H9 (cell line): Measurements from ENCODE around the gene CD1E. TPM values are rescaled to one million over a fixed set of nuclear protein-coding genes. Genes with fewer than 3 reads are reported as not detected.

Experiments used
- DNase-seq: peaks from one replicate; pipeline ENCODE4 v3.0.0-alpha.2; 2017
- H2AFZ ChIP-seq: one replicate; pipeline ENCODE4 v1.6.1; 2013; ENCODE audit warnings: mild to moderate bottlenecking, low read length, control low read depth, moderate library complexity
- H2AK5ac ChIP-seq: 2 replicates; pipeline ENCODE4 v1.6.1; 2013; ENCODE audit warnings: low read length, control low read depth, mixed read lengths; ENCODE audit not compliant: insufficient read length
- H2BK120ac ChIP-seq: one replicate; pipeline ENCODE4 v1.6.1; 2013; ENCODE audit warnings: low read depth, mild to moderate bottlenecking, low read length, control low read depth, inconsistent platforms; ENCODE audit not compliant: poor library complexity, severe bottlenecking
- H2BK12ac ChIP-seq: 2 replicates; pipeline ENCODE4 v1.6.1; 2013; ENCODE audit warnings: low read length, control low read depth, mixed read lengths, low read depth; ENCODE audit not compliant: insufficient read length
- H2BK15ac ChIP-seq: 2 replicates; pipeline ENCODE4 v1.6.1; 2013; ENCODE audit warnings: low read depth, low read length, control low read depth
- H2BK20ac ChIP-seq: one replicate; pipeline ENCODE4 v1.6.1; 2013; ENCODE audit warnings: low read depth, mild to moderate bottlenecking, low read length, control low read depth, inconsistent platforms; ENCODE audit not compliant: poor library complexity, severe bottlenecking
- H2BK5ac ChIP-seq: 2 replicates; pipeline ENCODE4 v1.6.1; 2013; ENCODE audit warnings: low read length, control low read depth, mixed read lengths; ENCODE audit not compliant: insufficient read length
- H3K14ac ChIP-seq: 2 replicates; pipeline ENCODE4 v1.6.1; 2013; ENCODE audit warnings: low read length, control low read depth; ENCODE audit not compliant: insufficient read depth
- H3K18ac ChIP-seq: 2 replicates; pipeline ENCODE4 v1.6.1; 2013; ENCODE audit warnings: low read depth, mild to moderate bottlenecking, mixed read lengths, low read length, control low read depth; ENCODE audit not compliant: insufficient read length
- H3K23ac ChIP-seq: 2 replicates; pipeline ENCODE4 v1.6.1; 2013; ENCODE audit warnings: low read length, control low read depth, mixed read lengths, low read depth; ENCODE audit not compliant: insufficient read length
- H3K23me2 ChIP-seq: 2 replicates; pipeline ENCODE4 v1.6.1; 2013; ENCODE audit warnings: low read depth, mild to moderate bottlenecking, mixed read lengths, low read length, control low read depth; ENCODE audit not compliant: insufficient read length, poor library complexity, severe bottlenecking
- H3K27ac ChIP-seq: 2 replicates; pipeline ENCODE4 v1.5.1; 2013; ENCODE audit warnings: low read length, control low read depth, mixed read lengths, low read depth; ENCODE audit not compliant: insufficient read length
- H3K27me3 ChIP-seq: 2 replicates; pipeline ENCODE4 v1.6.1; 2013; ENCODE audit warnings: low read length, control low read depth, inconsistent platforms; ENCODE audit not compliant: insufficient read depth
- H3K4ac ChIP-seq: 2 replicates; pipeline ENCODE4 v1.6.1; 2013; ENCODE audit warnings: low read depth, mild to moderate bottlenecking, control low read depth, inconsistent platforms, low read length, moderate library complexity
- H3K4me1 ChIP-seq: 2 replicates; pipeline ENCODE4 v1.6.1; 2013; ENCODE audit warnings: low read length, control low read depth, inconsistent platforms; ENCODE audit not compliant: insufficient read depth
- H3K4me2 ChIP-seq: 2 replicates; pipeline ENCODE4 v1.6.1; 2013; ENCODE audit warnings: low read length, control low read depth, mixed read lengths; ENCODE audit not compliant: insufficient read length, insufficient read depth
- H3K56ac ChIP-seq: 2 replicates; pipeline ENCODE4 v1.6.1; 2013; ENCODE audit warnings: low read depth, mild to moderate bottlenecking, mixed read lengths, low read length, control low read depth; ENCODE audit not compliant: insufficient read length
- H3K79me1 ChIP-seq: 2 replicates; pipeline ENCODE4 v1.6.1; 2013; ENCODE audit warnings: low read depth, mild to moderate bottlenecking, moderate library complexity, low read length, control low read depth, inconsistent platforms; ENCODE audit not compliant: insufficient read depth, poor library complexity, severe bottlenecking
- H3K79me2 ChIP-seq: 2 replicates; pipeline ENCODE4 v1.6.1; 2013; ENCODE audit warnings: low read length, control low read depth, inconsistent platforms; ENCODE audit not compliant: insufficient read depth
- H3K9ac ChIP-seq: 2 replicates; pipeline ENCODE4 v1.6.1; 2013; ENCODE audit warnings: low read length, control low read depth, mixed read lengths; ENCODE audit not compliant: insufficient read length; ENCODE audit errors: extremely low read depth
- H3K9me3 ChIP-seq: one replicate; pipeline ENCODE4 v1.6.1; 2013; ENCODE audit warnings: low read depth, low read length, inconsistent platforms; ENCODE audit not compliant: control insufficient read depth
- H3T11ph ChIP-seq: one replicate; pipeline ENCODE4 v1.6.1; 2013; ENCODE audit warnings: mild to moderate bottlenecking, low read length, control low read depth, inconsistent platforms
- H4K20me1 ChIP-seq: one replicate; pipeline ENCODE4 v1.6.1; 2013; ENCODE audit not compliant: control insufficient read depth, insufficient read length, insufficient read depth
- H4K5ac ChIP-seq: 2 replicates; pipeline ENCODE4 v1.6.1; 2013; ENCODE audit warnings: low read depth, mild to moderate bottlenecking, mixed read lengths, low read length, control low read depth; ENCODE audit not compliant: insufficient read length
- H4K8ac ChIP-seq: replicated peaks from 2 replicates; pipeline ENCODE4 v1.6.1; 2013; ENCODE audit warnings: low read length, control low read depth, mixed read lengths, low read depth; ENCODE audit not compliant: insufficient read length
- H4K91ac ChIP-seq: 2 replicates; pipeline ENCODE4 v1.6.1; 2013; ENCODE audit warnings: low read depth, mild to moderate bottlenecking, moderate library complexity, mixed read lengths, low read length, control low read depth; ENCODE audit not compliant: insufficient read length
- H3K27ac Mint-ChIP-seq, 3 experiments: 2 replicates in 2 of 3; 3 replicates in 1 of 3; pipeline ENCODE4 v1.8.0; 2020 to 2021; ENCODE audit warnings: mixed read lengths in 3 of 3, mild to moderate bottlenecking in 1 of 3, moderate library complexity in 1 of 3
- H3K27me3 Mint-ChIP-seq: 2 replicates; pipeline ENCODE4 v1.8.0; 2021; ENCODE audit warnings: low read depth, mild to moderate bottlenecking, moderate library complexity, mixed read lengths
- H3K36me3 Mint-ChIP-seq, 3 experiments: 2 replicates in 2 of 3; 3 replicates in 1 of 3; pipeline ENCODE4 v1.8.0; 2020 to 2021; ENCODE audit warnings: low read depth in 3 of 3, mixed read lengths in 3 of 3; ENCODE audit not compliant: insufficient read depth in 1 of 3
- H3K4me1 Mint-ChIP-seq, 2 experiments: 2 replicates each; pipeline ENCODE4 v1.8.0; 2020; ENCODE audit warnings: mixed read lengths in 2 of 2
- H3K4me3 Mint-ChIP-seq, 2 experiments: 2 replicates in 1 of 2; 3 replicates in 1 of 2; pipeline ENCODE4 v1.8.0; 2020 to 2021; ENCODE audit warnings: mild to moderate bottlenecking in 2 of 2, mixed read lengths in 2 of 2, moderate library complexity in 1 of 2
- H3K9me3 Mint-ChIP-seq, 2 experiments: 2 replicates in 1 of 2; 3 replicates in 1 of 2; pipeline ENCODE4 v1.8.0; 2020; ENCODE audit warnings: mild to moderate bottlenecking in 2 of 2, mixed read lengths in 2 of 2, moderate library complexity in 1 of 2
- CTCF ChIP-seq: fragments of 200-600 bp; sonication (generic); conservative IDR thresholded peaks from 3 replicates; pipeline ENCODE4 v1.8.0; 2021; ENCODE audit warnings: antibody characterized with exemption, mild to moderate bottlenecking
- WGBS: extraction: QIAGEN DNeasy Blood & Tissue Kit; methylation state at CpG from one replicate; pipeline ENCODE4 v1.1.7; 2013; ENCODE audit warnings: missing lambda C conversion rate, low lambda C conversion rate, mixed read lengths; ENCODE audit not compliant: insufficient read length; ENCODE audit errors: extremely low coverage; 5-methylcytosine and 5-hydroxymethylcytosine counted together
- total RNA-seq: library from RNA; stranded (reverse); gene quantifications from 2 replicates; pipeline ENCODE4 v1.2.1, GENCODE V29; 2021

The CD1E gene
- total RNA-seq, 1 experiment from 2014 or later: not detected

GRCh38 chr1:158311066-158311465 is 42.6 kb upstream of the CD1E start:
- Mint-ChIP-seq H3K4me1 (no peaks in the 10 kb centered on the region), H3K27me3 (no peaks in the 10 kb centered on the region; the same call in 1 of the 2 replicates), H3K27ac (no peak overlapping the region), H3K9me3 (peaks cover 24 to 27% of the 10 kb centered on the region in 2 experiments; a peak in 4 of 5 replicates), H3K4me3 (no peak overlapping the region), H3K36me3 (peaks cover 0 to 4% (median 0%) of the 10 kb centered on the region in 3 experiments; a peak in 2 of 7 replicates)
- no peak overlapping the region for H3T11ph ChIP-seq
- no peak overlapping the region for H2BK12ac ChIP-seq
- no peak overlapping the region for H4K8ac ChIP-seq
- no peak overlapping the region for H2BK120ac ChIP-seq
- H3K27me3 ChIP-seq: no peaks in the 10 kb centered on the region
- no peak overlapping the region for H3K23ac ChIP-seq
- no peak overlapping the region for H3K18ac ChIP-seq
- no peaks in the 10 kb centered on the region for H3K4me1 ChIP-seq
- TF ChIP-seq CTCF: no peak
- no peak overlapping the region for H3K4me2 ChIP-seq
- no peak overlapping the region for H4K5ac ChIP-seq
- no peaks in the 10 kb centered on the region for H3K23me2 ChIP-seq
- no peaks in the 10 kb centered on the region for H3K79me2 ChIP-seq
- no peak overlapping the region for H3K4ac ChIP-seq
- H2AK5ac ChIP-seq: no peak overlapping the region
- no peak overlapping the region for H3K9ac ChIP-seq
- no peak overlapping the region for H4K91ac ChIP-seq
- no peak overlapping the region for H3K14ac ChIP-seq
- H3K9me3 ChIP-seq: no peaks in the 10 kb centered on the region
- H3K56ac ChIP-seq: no peak overlapping the region
- H4K20me1 ChIP-seq: no peaks in the 10 kb centered on the region
- no peak overlapping the region for H3K27ac ChIP-seq
- DNase-seq: no peak
- H2BK15ac ChIP-seq: no peak overlapping the region
- H3K79me1 ChIP-seq: no peaks in the 10 kb centered on the region
- no peak overlapping the region for H2BK5ac ChIP-seq
- no peak overlapping the region for H2AFZ ChIP-seq
- no peak overlapping the region for H2BK20ac ChIP-seq
- no CpG with 5 or more reads among the region's 2 CpGs for WGBS
